Esophagus mucosa (tissue), 1 donor: ENCODE measurements around the gene QSOX2. TPM values are rescaled to one million over a fixed set of nuclear protein-coding genes. Genes with fewer than 3 reads are reported as not detected.
A peak's percentile ranks its signal among the peaks of the same experiment; 100 is the strongest.

Experiments
- ATAC-seq: fragments of 200-7000 bp; cut with Tn5 transposase; one replicate; pipeline ENCODE4 v1.9.1; 2020
- total RNA-seq: library from RNA; stranded (reverse); gene quantifications from one replicate; pipeline ENCODE4 v1.2.4, GENCODE V29; 2023
- donor health status: DM: yes; HTN: yes; CAD: no.

The QSOX2 gene
- total RNA-seq, 1 donor from 2014 or later = 3.0 TPM

DNA sequence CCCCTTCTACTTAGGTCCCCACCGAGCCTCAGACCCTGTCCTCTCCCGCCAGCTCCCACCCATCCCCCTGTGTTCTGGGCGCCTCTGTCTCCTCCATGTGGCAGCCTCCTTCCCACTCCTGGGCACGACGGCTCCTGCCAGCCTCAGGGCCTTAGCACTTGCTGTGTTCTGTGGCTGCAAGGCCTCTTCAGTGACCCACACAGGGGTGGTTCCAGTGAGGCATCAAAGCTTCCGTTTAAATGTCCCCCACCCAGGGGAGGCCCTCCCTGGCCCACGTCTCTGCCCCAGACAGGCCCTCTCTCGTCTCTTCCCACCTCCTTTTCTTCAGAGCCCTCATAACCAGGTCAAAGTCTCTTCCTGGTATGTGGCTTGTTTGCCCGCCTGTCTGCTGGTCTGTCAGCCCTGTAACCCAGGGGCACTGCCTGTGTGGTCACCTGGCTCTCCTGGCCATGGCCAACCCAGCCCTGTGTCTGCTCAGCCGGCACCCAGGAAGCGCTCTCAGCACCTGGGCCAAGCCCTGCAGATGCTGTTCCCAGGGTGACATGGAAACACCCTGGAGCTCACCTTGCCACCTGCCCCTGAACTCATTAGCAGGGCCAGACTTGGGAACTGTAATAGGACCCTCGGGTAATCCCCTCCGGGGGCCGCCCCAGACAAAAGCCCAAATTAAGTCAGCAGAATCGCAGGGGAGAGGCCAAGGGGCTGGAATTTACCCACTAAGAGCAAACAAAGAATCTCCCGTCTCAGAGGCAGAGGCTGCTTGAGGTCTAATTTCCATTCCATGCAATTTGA lies 74.4 kb downstream of the QSOX2 start:
- peak; percentile 16 for ATAC-seq

DNA sequence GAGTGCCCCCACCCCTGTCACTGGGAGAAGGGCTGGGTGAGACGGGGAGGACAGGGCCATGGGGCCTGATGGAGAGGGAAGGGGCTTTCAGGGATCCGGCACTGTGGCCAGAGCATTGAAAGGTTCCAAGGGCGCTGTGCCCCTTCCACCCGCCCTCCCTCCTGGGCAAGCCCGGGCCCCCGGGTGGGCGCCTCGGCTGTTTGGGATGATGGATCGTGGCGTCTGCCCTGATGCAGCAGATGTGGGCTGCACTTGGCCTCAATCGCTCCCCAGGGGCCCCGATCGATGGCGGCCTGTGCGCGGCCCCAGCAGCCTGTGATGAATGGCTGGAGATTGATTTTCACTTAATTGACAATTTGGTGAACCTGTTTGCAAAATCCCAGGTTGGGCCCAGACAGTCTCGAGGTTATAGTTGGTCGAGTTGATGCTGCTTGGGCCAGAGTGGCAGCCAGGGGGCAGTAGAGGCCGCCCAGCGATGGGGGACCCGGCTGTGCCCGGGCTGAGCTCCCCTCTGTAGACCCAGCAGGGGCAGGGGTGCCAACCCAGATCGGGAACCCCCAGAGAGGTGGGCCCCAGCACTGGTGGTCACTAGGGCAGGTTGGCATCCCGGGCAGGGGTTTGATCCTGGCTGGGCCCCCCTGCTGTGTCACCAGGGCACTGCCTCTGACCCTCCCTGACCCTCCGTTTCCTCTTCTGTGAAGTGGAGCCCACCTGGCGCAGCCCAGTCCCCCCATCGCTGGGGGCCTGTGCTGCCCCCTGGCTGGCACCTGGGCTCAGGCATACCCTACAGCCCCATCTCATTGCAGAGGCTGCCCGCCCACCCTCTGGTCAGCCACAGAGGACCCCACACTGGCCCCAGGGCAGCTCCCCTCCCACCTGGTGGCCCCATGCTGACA lies 75.4 kb downstream of the QSOX2 start:
- peak; percentile 72 for ATAC-seq

DNA sequence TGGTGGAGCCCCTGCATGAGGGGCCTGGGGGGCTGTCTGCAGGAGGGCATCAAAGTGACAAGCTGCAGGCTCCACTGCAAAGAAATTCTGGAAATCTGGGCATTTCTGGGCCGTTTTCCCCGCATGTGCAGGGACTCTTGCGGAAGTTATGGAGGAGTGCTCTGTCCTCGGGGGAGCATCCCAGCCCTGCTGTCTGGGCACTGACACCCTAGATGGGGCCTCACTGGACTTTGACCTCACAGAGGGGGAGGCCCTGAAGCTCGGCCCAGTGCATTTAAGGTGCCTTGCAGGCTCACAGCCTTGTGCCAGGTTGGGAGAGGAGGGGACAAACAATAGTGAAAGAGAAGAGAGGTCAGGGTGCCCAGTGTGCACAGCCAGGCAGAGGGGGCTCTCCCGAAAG lies 76.1 kb downstream of the QSOX2 start:
- ATAC-seq = no peak

DNA sequence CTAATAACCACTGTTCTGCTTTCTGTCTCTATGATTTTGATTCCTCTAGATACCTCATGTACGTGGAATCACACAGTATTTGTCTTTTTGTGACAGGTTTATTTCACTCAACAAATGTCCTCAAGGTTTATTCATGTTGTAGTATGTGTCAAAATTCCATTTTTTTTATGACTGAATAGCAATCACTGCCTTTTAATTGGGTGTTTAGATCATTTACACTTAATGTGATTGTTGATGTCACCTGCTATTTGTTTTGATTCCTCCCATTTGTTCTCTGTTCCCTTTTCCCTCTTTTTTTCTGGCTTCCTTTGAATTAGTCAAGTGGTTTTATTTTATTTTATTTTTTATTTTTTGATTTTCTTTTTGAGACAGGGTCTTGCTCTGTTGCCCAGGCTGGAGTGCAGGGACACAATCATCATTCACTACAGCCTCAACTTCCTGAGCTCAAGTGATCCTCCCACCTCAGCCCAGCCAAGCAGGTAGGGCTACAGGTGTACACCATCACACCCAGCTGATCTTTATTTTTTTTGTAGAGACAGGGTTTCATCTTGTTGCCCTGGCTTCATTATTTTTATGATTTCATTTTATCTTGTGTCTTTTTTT lies 82.3 kb downstream of the QSOX2 start:
- ATAC-seq = no peak

DNA sequence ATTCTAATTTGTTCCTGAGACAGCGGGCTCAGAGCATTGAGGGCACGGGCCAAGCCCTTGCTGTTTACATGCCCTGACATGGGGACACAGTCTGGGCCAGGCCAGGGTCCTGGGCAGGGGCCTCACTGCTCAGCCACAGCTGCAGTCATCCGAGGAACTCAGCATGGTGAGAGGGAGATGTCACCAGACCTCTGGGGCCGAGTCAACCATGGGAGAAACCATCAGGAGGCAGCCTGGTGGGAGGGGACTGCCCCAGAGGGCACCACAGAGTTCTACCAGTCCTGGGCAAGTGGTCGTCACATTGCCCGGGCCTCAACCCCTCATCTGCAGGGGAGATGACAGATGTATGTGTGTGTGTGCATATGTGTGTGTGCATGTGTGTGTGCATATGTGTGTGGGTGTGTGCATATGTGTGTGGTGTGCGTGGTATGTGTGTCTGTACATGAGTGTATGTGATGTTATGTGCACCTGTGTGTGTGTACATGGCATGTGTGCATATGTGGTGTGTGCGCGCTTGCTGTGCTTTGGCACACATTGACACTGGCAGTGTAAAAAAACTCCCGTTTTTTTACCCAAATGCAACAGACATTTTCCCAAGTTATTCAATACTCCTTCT lies 84.5 kb downstream of the QSOX2 start:
- ATAC-seq = no peak

DNA sequence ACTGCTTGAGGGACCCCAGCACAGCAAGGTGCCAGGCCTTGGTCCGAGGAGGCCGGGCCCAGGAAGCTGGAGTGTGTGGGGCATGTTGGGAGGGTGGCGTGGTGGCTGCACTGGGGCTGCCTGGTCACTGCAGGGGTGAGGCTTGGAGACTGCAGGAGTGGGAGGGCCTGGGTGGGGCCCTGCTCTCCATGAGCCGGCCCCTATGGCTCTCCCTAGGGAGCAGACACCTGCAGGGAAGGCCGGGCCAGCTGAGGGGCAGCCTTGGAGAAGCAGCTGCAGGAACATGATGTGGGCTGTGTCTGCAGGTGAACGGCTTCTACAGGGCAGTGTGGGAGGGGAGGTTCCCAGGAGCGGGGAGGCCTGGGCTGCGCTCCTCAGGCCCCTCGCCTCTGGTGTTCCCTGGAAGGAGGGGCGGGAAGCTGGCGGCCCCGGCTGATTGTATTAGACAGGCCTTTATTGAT lies 85.2 kb downstream of the QSOX2 start:
- no peak for ATAC-seq

DNA sequence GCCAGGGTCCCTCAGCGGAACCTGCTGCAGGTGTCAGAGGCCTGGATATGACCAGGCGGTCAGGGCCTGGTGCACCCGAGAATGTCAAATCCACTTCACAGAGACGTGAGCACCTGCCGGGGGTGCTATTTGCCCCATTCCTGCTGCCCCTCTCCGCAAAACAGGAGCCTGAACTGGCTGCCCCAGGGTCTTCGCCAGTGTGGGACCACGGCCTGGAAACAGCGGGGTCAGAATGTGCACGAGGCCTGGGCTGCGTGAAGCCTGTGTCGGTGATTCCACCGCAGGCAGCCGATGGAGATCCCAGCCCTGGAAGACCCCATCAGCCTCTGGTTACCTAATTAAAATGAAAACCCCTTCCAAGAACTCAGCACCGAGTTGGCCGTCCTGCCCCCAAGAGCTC lies 85.8 kb downstream of the QSOX2 start:
- no peak for ATAC-seq

DNA sequence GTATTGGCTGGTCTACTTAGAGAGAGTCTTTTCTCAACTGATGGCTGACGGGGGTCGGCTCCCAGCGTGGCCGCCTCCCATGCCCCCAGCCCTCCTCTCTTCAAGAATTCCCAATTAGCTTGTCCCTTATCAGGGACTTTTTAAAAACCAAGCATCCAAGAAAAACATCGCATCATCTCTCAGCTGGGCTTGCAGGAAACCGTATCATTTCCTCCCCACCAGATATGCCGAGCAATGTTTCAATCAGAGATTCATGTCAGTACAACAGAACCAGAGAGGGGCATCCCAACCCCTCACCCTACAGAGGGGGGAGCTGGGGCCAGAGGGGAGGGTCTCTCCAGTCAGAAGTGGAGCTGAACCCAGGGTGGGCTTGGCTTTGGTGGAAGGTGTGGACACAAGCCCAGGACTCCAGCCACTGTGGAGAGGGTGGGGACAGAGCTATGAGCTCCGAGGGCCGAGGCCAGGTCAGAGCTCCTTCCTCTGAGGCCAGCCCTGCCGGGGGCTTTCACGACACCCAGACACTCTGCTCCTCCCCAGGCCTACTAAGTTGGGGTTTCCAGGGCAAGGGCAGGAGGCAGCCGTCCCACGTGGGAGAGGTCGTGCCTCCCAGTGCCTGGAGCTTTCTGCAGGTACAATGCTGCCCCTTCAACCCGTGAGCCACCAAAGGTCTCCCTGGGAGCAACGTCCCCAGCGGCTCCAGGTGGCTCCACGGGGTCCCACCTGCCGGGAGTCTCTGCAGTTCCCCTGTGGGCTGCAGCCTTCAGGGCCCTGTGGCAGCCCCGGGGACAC lies 87.9 kb downstream of the QSOX2 start:
- ATAC-seq = no peak

Other genes with a start within 250 kb of the QSOX2 start
- 7.0 TPM for gene NACC2, start 150.5 kb downstream of the QSOX2 start, total RNA-seq
- 32.6 TPM for gene TMEM250, start 126.9 kb downstream of the QSOX2 start, total RNA-seq
- 0.08 TPM for gene LHX3, start 40.7 kb downstream of the QSOX2 start, total RNA-seq
- not detected for gene CCDC187, start 58.3 kb upstream of the QSOX2 start, total RNA-seq
- 1.2 TPM for gene GPSM1, start 81.7 kb upstream of the QSOX2 start, total RNA-seq
- 12.1 TPM for gene DNLZ, start 117.9 kb upstream of the QSOX2 start, total RNA-seq
- gene CARD9, start 127.9 kb upstream of the QSOX2 start, total RNA-seq = 0.80 TPM
- 3.7 TPM for gene SNAPC4, start 154.4 kb upstream of the QSOX2 start, total RNA-seq
- gene ENTR1, start 164.8 kb upstream of the QSOX2 start, total RNA-seq = 22.8 TPM
- 29.4 TPM for gene PMPCA, start 164.8 kb upstream of the QSOX2 start, total RNA-seq
- gene INPP5E, start 194.0 kb upstream of the QSOX2 start, total RNA-seq = 5.7 TPM
- gene SEC16A, start 237.2 kb upstream of the QSOX2 start, total RNA-seq = 32.0 TPM